T1000 (cell line): ENCODE results near the gene GBX1.

ENCODE experiments used
- DNase-seq: peaks from one replicate; lab custom pipeline; 2025; ENCODE audit warnings: mixed read lengths; lab: John Stamatoyannopoulos, UW

The GBX1 gene

GRCh38 chr7:151126491-151127137 lies 40.9 kb downstream of the GBX1 start:
- no peak for DNase-seq

GRCh38 chr7:151125846-151126481 lies 41.5 kb downstream of the GBX1 start:
- no peak for DNase-seq

- DNase-seq = no peak
Observed at GRCh38 chr7:151125470-151125845, 42.0 kb downstream of the GBX1 start.

- DNase-seq = no peak
Observed at GRCh38 chr7:151124899-151125399, 42.5 kb downstream of the GBX1 start.

GRCh38 chr7:151124481-151124880 lies 43.0 kb downstream of the GBX1 start:
- no peak for DNase-seq

GRCh38 chr7:151123822-151124464 lies 43.6 kb downstream of the GBX1 start:
- peak; percentile 37 for DNase-seq

GRCh38 chr7:151123158-151123821 lies 44.2 kb downstream of the GBX1 start:
- no peak for DNase-seq

- DNase-seq = no peak
Observed at GRCh38 chr7:151122796-151123157, 44.7 kb downstream of the GBX1 start.

- DNase-seq = no peak
Observed at GRCh38 chr7:151122276-151122675, 45.2 kb downstream of the GBX1 start.

- DNase-seq = no peak
Observed at GRCh38 chr7:151121380-151122170, 45.9 kb downstream of the GBX1 start.

- no peak for DNase-seq
Observed at GRCh38 chr7:151120896-151121295, 46.6 kb downstream of the GBX1 start.

GRCh38 chr7:151119902-151120301 lies 47.6 kb downstream of the GBX1 start:
- no peak for DNase-seq

GRCh38 chr7:151119055-151119415 lies 48.5 kb downstream of the GBX1 start:
- DNase-seq = no peak

- DNase-seq = no peak
Observed at GRCh38 chr7:151118108-151119054, 49.1 kb downstream of the GBX1 start.

GRCh38 chr7:151117565-151117964 lies 49.9 kb downstream of the GBX1 start:
- DNase-seq = no peak

GRCh38 chr7:151116603-151117440 lies 50.7 kb downstream of the GBX1 start:
- DNase-seq = no peak

- DNase-seq = no peak
Observed at GRCh38 chr7:151115836-151116418, 51.6 kb downstream of the GBX1 start.

GRCh38 chr7:151115121-151115835 lies 52.2 kb downstream of the GBX1 start:
- DNase-seq = no peak
